HG02938 (cell line): ENCODE data around the gene MARS1.

Source experiments
- ATAC-seq: cut with Tn5 transposase; IDR thresholded peaks from one replicate; pipeline ENCODE4 v1.9.1; 2021; ENCODE audit warnings: mild to moderate bottlenecking, moderate library complexity; ENCODE audit not compliant: unreplicated experiment

The MARS1 gene

DNA sequence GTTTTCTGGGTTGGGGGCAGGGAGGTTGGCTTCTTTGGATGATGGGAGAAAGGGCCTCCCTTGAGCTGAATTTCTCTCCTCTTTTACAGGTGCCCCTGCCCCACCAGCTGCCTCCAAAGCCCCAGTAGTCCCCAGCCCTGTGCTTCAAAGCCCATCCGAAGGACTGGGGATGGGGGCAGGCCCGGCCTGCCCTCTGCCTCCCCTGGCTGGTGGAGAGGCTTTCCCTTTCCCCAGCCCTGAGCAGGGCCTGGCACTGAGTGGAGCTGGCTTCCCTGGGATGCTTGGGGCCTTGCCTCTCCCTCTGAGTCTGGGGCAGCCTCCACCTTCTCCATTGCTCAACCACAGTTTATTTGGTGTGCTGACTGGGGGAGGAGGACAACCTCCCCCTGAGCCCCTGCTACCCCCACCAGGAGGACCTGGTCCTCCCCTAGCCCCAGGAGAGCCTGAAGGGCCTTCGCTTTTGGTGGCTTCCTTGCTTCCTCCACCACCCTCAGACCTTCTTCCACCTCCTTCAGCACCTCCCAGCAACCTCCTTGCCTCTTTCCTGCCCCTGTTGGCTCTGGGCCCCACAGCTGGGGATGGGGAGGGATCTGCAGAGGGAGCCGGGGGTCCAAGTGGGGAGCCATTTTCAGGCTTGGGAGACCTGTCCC, 38.7 kb downstream of the MARS1 start:
- ATAC-seq = no peak

DNA sequence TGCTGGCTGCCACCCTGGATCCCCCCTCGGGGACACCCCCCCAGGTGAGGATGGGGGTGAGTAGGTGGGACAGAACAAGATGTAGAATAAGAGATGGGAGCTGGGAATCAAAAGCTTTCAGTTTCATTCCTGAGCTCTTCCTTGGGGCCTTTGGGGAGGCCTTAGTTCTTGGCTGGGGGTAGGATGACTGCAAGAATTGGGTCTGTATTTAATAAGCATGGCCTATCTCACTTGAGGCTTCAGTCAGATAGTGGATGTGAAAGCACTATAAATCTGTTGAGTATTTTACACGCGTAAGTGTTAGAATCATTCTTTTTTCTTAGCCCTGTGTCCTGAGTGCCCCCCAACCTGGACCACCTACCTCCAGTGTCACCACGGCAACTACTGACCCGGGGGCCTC, 39.3 kb downstream of the MARS1 start:
- ATAC-seq = no peak

DNA sequence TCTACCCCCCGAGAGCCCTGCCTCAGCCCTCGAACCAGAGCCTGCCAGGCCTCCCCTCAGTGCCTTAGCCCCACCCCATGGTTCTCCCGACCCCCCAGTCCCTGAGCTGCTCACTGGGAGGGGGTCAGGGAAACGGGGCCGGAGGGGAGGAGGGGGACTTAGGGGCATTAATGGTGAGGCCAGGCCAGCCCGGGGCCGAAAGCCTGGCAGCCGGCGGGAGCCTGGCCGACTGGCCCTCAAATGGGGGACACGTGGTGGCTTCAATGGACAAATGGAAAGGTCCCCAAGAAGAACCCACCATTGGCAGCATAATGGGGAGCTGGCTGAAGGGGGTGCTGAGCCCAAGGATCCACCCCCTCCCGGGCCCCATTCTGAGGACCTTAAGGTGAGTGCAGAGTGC, 40.3 kb downstream of the MARS1 start:
- no peak for ATAC-seq

DNA sequence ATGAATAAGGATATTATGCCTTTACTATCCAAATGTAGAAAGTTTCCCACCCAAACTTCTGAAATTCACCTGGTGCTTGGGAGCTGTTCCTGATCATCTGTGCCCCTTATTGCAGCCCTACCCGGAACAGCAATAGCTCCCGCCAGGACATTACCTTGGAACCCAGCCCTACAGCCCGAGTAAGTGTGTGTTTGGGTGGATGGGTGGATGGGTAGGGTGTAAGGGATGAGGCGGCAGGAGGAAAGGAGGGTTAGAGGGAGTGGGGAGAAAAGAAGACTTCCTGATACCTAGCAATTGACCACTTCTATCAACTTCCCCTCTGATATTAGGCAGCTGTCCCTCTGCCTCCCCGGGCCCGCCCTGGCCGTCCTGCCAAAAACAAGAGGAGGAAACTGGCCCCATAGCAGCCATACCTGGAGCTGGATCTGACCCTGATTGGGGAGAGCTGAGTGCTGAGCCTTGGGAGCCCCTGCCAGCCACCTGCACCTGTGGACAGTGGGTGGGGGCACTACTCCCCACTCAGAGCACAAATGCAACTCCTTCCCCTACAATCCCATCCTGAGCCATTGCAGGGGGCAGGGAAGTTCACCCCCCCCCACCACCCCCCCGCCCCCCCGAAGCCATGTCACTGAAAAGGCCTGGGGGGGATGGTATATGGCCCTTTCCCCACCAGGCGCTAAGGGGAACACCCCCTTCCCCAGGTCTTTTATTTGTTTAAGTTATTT, 41.1 kb downstream of the MARS1 start:
- ATAC-seq = no peak

DNA sequence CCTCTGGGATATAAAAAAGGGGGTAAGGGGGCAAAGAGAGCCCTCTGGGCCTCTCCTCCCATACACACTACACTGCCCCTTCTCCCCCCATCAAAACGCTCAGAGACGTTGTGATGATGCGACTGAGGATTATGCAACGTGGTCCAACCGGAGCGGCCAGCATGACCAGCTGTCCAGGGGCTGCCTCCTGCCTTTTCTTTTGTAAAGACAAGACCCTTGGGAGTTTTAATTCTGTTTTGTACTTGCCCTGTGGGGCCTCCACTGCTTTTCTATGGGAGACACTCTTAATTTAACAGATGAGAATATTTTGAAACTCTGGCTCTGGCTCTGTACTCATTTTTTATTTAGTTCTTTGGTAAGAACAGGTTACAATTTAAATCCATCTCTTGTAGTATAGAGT, 42.0 kb downstream of the MARS1 start:
- no peak for ATAC-seq

DNA sequence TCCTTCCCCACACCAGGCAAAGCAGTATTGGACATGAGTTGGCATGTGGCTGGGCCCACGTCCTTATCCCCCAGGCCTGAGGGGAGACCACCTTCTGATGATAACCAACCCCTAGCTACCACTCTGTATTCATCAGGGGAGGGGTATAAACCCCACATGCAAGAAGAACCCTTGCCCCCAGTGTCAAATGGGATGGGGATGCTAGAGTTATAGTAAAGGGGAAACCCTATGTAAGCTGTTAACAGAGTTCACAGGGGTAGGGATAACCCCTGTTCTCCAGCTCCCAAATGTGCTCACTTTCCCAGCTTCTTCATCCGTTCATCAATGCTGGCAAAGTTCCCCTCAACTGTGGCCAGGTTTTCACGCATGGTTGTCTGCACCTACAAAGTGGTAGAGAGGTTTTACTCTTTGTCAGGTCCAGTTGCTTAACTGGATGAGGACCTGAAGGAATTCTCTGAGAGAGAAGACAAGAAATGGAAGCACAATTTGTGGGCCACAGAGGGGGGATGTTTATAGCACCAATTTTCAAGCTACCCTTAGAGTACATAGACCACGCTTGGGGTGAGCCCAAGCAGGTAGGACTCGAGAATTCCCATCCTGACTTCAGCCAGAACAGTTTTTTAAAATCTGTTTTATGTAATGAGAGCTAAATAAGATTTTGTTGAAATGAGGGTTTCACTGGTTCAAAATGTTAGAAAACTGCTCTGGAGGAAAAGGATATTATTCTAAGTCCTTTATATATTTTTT, 42.7 kb downstream of the MARS1 start:
- ATAC-seq = no peak

DNA sequence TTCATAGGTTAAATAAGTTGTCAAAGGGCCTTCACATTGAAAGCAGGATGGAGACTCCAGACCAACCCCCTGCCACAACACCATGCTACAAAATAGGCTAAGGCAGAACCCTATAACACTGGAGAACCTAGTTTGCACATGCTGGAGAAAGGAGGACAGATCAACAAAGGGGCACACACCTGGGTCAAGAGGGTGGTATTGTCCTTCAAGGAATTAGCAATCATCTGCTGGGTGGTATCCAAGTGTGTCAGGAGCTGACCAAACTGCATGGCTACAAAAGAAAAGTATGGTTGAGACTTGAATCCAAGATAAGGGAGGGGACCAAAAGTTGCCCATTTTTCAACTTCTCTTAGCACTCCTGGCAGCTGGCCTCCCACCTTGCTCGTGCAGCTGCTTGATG, 44.0 kb downstream of the MARS1 start:
- ATAC-seq = no peak

DNA sequence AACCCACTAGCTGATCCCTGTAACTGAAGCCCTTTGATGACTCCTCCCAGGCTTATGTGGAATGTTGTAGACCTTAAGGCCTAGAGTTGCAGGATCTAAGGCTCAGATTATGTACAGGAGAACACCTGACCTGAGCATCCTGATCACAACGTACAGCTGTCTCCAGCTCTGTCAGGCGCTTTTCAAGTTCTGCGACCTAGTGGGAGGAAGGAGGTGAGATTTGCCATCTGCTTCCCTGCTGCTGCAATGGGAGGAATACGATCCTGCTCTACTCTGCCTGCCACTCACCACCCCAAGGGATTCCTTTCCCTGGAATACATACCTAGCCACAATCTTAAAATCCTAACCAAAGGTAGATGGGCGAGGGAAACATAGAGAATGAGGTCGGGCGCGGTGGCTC, 45.2 kb downstream of the MARS1 start:
- no peak for ATAC-seq

DNA sequence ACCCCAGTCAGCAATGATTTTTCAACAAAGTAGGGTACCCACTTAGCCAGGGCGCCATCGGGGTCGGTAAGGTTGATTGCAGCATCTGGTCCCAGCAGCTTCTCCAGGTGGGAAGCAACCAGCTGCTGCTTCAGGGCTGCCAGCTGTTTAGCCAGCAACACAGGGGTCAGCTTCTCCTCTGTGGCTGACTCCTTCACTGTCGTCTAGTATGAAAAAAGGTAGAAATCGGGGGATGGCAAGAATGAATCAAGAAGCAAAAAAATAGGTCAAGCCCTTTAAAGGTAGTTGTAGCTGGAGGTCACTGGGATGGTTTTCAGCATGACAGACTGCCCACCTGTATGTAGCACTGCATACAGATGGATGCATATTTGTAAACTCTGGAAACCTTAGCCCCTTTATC, 46.4 kb downstream of the MARS1 start:
- ATAC-seq = no peak

DNA sequence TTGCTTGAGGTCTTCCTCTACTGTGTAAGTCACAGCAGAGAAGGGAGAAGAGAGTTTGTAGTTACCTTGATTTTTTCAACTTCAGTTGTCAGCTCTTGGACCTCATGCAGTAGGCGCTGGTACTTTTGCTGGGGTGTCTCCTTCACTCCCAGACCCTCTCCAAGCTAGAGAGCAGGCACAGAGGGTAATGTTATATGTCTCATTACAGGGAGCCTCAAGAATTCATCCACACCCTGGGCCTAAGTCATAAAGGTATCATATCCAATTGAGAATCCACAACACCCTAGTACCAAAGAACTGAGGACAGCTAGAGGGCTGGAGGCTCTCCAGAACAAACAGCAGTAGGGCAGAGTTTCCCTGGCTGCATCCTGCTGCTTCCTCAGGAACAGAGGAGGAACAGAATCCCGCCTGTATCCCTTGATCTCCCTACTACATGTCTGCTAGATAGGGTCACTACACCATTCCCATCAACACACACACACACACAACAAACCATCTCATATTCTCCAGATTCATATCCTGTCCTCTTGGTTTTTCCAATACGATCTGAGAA, 47.2 kb downstream of the MARS1 start:
- ATAC-seq = no peak

DNA sequence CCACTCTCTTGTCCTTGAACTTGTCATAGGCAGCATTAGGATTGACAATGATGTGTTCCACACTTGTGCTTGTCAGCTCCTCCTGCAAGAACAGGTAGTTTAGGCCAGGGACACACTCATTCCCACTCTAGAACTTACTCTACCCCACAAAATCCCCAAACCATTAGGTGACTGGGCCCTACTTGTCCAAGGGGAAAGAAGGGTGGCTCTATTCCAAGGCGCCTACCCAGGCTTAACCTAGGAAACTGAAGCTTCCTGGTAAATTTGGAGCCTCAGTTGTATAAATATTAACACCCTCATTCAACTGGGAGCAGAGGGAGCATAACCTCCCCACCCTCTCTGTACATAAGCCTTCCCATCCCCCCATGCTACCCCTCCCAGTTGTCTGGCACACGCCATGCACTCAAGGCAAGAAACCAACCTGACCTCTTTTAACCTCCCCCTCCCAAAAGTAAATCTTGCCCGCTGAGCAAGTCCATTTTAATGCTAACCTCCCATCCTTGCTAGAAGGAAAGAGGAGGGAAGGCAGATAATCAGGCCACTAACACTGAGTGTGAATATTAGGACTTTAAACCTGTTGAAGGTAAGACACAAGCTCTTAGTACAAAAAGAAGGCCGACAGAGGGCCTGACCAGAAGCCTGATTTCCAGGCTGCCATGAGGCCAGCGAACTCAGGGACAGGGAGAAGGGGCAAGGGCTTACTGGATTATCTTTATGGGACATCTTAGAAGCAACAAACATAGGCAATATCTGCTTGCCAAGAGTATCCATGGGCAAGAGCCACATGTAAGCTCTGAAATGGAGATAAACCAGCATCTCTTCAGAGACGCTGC, 48.1 kb downstream of the MARS1 start:
- no peak for ATAC-seq

DNA sequence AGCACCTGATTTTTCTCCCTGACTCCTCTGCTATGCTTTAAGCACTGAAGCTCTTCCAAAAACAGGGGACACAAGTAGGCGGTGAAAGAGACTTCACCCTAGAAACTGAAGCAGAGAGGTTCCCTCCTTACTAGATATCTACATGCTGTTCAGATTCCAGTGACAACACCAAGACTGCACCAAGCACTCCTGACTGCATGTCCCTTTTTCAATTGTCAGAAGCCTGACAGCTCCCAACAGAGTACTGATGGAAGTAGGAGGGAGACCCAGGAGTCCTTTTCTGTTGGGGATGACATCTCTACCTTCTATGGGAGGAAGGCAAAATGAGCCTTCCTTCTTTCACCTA, 48.7 kb downstream of the MARS1 start:
- ATAC-seq = no peak

DNA sequence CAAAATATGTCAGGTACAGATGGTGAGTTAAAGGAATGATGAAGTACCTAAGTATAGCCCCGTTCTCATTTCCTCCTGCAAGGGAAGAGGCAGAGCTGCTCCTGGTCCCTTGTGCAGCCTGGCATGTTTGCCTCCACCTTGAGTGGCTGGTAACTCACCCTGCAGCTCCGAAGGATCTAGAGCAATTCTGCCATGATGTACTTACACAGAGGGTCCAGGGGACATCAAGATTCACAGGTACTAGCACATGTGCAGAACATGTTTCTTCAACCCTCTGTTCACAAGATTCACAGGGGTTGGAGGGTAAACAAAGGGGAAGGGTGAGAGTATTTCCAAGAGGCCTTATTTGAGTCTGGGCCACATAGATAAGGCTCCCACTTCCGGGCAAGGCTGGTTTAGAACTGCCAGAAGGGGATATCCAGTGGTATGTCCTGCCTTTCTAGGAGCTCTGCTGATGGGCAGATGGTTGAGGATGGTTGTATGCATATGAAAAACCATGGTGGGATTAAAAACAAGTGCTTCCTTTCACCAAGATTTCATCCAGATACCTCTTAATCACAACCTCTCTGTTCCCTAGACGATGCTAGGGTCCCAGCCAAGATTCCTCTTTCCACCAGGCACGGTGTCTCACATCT, 51.4 kb downstream of the MARS1 start:
- no peak for ATAC-seq

DNA sequence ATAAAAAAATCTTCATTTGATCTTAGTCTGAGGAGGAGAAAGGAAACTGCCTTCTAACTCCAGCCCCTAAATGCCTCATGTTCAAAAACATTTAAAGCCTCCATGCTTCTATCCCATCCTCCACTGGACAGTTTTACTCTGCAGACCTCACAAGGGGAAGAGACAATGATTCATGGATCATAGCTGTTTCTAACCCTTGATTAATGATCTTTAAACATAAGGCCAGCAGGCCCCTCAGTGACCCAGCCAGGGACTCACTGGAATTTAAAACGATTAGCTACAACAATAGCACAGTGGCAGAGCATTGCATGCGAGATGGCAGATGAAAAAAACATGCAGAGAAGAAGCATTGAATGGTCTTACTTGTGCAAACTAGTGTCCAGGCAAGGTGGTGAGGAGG, 53.1 kb downstream of the MARS1 start:
- no peak for ATAC-seq

DNA sequence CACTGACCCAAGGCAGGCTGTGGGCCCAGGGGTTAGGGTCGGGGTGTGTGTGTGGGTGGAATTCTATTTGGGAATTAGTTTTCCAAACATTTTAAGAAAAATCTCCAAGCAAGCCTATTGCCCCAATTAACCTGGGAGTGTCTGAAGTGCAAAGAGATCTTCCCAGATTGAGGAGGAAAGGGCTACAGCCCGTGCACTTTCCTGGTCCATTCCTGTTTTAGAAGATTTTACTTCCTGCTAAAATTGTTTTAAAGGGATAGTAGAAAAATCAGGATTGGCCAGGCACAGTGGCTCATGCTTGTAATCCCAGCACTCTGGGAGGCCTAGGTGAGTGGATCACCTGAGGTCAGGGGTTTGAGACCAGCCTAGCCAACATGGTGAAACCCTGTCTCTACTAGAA, 53.8 kb downstream of the MARS1 start:
- no peak for ATAC-seq

DNA sequence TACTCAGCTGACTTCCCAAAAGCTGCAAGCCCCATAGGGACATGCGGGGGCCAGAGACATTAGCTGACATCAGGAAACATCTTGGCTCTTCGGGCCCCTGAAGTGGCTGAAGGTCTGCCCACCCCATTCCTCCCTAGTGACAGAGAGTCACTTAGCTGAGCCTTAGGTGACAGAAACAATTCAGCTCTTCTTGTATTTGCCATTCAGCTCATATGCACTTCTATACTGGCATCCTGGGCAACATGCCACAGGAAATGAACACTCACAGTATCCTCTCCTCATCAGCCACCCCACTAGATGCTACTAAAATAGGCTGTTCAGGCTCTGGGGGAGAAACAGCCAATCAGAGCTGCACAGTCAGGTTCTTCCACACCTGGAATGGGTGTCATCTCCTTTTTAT, 55.7 kb downstream of the MARS1 start:
- no peak for ATAC-seq

DNA sequence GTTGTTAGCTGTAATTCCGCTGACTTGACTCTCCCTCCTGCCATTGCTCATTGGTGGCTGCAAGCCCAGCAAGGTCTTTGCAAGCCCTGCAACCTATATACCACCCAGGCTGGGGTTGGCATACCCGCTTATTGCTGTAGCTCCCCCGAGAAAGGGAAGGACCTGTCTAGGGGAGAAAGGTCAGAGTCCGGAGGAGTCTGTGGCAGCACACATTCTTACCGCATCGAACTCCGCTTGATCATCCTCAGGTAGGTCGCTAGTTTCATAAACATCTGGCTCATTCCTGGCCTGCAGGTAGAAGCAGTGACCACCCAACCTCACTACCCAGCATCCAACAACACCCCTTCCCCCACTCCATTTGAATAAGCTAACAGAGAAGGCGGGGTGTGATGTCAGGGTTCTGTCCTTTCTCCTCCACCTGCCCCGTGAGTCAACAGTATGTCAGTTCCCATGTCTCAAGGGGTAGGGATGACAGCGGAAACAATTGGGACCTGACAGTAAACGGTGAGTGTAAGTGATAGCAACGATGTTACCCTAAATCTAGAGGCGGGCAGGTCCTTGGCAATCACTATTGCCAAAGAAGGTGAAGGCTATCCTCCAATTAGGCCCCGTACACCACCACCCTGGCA, 58.1 kb downstream of the MARS1 start:
- no peak for ATAC-seq

DNA sequence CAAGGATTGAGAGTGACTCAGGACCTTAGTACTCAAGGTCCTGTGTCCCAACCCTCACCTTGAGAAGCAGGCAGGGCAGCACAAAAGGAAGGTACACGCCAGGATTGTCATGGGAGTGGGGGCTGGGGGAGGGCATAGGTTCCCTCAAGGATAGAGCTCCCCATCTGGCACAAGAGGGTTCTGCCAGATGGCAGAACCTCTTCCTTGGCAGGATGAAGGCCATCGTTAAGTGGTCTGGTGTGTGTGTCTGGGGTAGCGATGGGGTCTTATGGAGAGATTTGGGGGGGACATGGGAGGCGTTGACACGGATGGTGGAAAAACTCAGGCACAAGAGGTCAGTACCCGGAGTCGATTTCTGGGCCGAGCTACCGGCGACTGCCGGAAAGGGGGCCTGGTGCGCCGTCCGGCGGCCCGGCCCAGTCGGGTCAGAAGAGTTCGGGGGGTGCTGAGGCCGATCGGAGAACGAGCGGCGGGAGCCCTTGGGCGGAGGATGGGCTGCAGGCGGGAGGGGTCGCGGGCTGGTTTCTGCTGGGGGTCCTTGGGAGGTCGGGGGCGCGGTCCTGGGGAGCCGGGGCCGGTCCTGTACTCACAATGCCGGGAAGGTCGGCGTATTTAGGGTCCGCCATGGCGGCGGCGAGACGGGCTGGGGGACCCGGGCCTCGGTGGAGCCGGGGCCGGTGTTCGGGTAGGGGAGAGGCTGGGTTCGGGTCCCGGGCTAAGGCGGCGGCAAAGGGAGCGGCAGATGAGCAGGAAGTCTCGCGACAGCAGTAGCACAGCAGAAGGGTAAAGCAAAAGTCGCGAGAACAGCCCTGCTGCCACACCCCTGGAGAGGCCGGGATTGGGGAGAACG, 58.8 kb downstream of the MARS1 start, which contains the start of gene DCTN2:
TSS of gene DCTN2 (minus strand) at position 755 of the 850 bp plus-strand sequence. CDS start at position 626, 129 bp downstream.
- peak; percentile 98 for ATAC-seq
